ENCODE measurements around the gene FLOT2. TPM values are rescaled to one million over a fixed set of nuclear protein-coding genes. Genes with fewer than 3 reads are reported as not detected.

FLOT2 gene
- polyA plus RNA-seq, 2 of the 4 experiments (the other 2 are of a cell fraction) = 66.4 to 78.6 TPM

DNA sequence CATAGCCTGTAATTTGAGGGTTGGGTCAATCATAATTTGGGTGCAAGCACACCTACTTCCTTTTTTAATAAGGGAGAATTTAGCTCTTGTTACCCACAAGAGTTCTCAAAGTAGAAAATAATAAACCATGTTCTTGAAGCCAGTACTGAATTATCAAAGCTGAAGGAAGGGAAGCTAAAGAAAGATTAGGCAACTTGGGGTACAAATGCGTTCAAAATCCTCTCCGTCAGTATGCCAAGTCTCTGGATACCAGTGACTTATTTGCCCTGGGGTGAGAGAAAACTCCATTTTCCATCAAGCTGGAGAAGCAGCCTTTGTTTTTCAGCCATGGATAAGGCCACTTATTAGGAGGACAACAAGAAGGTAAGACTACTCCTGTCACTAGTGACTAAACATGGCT lies 28.8 kb upstream of the FLOT2 start (continued):
- TF ChIP-seq, protein P1, sequence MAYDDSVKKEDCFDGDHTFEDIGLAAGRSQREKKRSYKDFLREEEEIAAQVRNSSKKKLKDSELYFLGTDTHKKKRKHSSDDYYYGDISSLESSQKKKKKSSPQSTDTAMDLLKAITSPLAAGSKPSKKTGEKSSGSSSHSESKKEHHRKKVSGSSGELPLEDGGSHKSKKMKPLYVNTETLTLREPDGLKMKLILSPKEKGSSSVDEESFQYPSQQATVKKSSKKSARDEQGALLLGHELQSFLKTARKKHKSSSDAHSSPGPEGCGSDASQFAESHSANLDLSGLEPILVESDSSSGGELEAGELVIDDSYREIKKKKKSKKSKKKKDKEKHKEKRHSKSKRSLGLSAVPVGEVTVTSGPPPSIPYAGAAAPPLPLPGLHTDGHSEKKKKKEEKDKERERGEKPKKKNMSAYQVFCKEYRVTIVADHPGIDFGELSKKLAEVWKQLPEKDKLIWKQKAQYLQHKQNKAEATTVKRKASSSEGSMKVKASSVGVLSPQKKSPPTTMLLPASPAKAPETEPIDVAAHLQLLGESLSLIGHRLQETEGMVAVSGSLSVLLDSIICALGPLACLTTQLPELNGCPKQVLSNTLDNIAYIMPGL (CRISPR knock-in tag; IDR thresholded peaks at IDR 0.05; ENCODE audit: borderline replicate concordance) = no peak
- TF ChIP-seq SMC3 (IDR thresholded peaks at IDR 0.05) (no peak), CHD4 (IDR thresholded peaks at IDR 0.05; ENCODE audit: borderline replicate concordance) (no peak), EP300 (IDR thresholded peaks at IDR 0.05) (no peak), RNF2 (IDR thresholded peaks at IDR 0.05; ENCODE audit: borderline replicate concordance, low read depth) (no peak), NFE2L2 (conservative IDR thresholded peaks at IDR 0.05; ENCODE audit: low read length) (no peak), TFCP2L1 (CRISPR knock-in tag; IDR thresholded peaks at IDR 0.05) (no peak), RARB (CRISPR knock-in tag; IDR thresholded peaks at IDR 0.05) (no peak), ZC3H11A (IDR thresholded peaks at IDR 0.05) (no peak)

DNA sequence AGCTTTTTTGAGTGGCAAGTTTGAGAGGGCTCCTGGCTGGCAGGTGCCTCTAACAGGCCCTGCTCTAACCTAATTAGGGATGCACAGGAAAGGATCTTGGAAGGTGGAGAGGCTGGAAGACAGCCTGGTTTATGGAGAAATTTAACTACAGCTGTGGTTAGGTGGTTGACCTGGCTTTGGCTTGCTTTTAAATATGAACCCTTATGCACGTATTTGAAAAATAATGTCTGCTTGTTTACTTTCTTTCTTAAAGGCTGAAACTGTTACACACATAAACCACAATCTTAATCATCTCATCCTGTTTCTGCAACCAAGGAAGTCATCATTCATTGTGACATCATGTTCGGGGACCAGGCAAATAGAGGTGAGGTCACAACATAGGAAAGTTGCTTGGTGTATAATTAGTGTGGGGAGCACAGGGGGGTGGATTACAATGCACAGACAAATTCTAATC lies 28.4 kb upstream of the FLOT2 start:
- 0 out of 3 replicates have a peak, but pooled peaks cover 4% of the 10 kb centered on the region for H3K4me1 ChIP-seq
- ChIA-PET CTCF (interaction anchor here (0.5 to 38.2 kb wide), 8 partner anchors 8 to 251 kb away, joined by 3 to 685 read pairs (median 6); partner anchors contain the start of genes DHRS13 and FLOT2), POLR2A (no interaction called here)
- DNase-seq (ENCODE audit: low read depth in 1 of 2, low spot score in 1 of 2) (no peak), FAIRE-seq (no peak), ATAC-seq (no peak)
- no peak overlapping the region for H3K4me2 ChIP-seq
- H3K9me3 ChIP-seq = 0 out of 3 replicates have a peak, but pooled peaks cover 3% of the 10 kb centered on the region
- WGBS (ENCODE audit: missing lambda C conversion rate) = 40% methylated on average over 2 of the region's 2 CpGs
- H3K27ac ChIP-seq = no peak overlapping the region
- TF ChIP-seq, protein P2, sequence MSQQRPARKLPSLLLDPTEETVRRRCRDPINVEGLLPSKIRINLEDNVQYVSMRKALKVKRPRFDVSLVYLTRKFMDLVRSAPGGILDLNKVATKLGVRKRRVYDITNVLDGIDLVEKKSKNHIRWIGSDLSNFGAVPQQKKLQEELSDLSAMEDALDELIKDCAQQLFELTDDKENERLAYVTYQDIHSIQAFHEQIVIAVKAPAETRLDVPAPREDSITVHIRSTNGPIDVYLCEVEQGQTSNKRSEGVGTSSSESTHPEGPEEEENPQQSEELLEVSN (IDR thresholded peaks at IDR 0.05; ENCODE audit: borderline replicate concordance, low read depth) = no peak
- TF ChIP-seq, protein P3, sequence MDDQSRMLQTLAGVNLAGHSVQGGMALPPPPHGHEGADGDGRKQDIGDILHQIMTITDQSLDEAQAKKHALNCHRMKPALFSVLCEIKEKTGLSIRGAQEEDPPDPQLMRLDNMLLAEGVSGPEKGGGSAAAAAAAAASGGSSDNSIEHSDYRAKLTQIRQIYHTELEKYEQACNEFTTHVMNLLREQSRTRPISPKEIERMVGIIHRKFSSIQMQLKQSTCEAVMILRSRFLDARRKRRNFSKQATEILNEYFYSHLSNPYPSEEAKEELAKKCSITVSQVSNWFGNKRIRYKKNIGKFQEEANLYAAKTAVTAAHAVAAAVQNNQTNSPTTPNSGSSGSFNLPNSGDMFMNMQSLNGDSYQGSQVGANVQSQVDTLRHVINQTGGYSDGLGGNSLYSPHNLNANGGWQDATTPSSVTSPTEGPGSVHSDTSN (IDR thresholded peaks at IDR 0.05) = no peak
- no peak for TF ChIP-seq NFE2L2 (conservative IDR thresholded peaks at IDR 0.05; ENCODE audit: low read length)
- TF ChIP-seq HOXB5 (CRISPR knock-in tag; IDR thresholded peaks at IDR 0.05) = no peak
- no peak for TF ChIP-seq HOXA7 (CRISPR knock-in tag; IDR thresholded peaks at IDR 0.05)
- TF ChIP-seq, protein P4, sequence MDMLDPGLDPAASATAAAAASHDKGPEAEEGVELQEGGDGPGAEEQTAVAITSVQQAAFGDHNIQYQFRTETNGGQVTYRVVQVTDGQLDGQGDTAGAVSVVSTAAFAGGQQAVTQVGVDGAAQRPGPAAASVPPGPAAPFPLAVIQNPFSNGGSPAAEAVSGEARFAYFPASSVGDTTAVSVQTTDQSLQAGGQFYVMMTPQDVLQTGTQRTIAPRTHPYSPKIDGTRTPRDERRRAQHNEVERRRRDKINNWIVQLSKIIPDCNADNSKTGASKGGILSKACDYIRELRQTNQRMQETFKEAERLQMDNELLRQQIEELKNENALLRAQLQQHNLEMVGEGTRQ (IDR thresholded peaks at IDR 0.05) = no peak
- no peak for TF ChIP-seq EHMT2 (IDR thresholded peaks at IDR 0.05; ENCODE audit: low read depth)
- no peak for TF ChIP-seq HDAC2 (IDR thresholded peaks at IDR 0.05)
- no peak for TF ChIP-seq JUN (IDR thresholded peaks at IDR 0.05)
- TF ChIP-seq HEYL (CRISPR knock-in tag; IDR thresholded peaks at IDR 0.05) = no peak
- TF ChIP-seq, protein P5, sequence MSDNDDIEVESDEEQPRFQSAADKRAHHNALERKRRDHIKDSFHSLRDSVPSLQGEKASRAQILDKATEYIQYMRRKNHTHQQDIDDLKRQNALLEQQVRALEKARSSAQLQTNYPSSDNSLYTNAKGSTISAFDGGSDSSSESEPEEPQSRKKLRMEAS (IDR thresholded peaks at IDR 0.05) = no peak
- TF ChIP-seq POLR2AphosphoS2 (conservative IDR thresholded peaks at IDR 0.05; ENCODE audit: low read length) = no peak
- no peak overlapping the region for H3K4me3 ChIP-seq

DNA sequence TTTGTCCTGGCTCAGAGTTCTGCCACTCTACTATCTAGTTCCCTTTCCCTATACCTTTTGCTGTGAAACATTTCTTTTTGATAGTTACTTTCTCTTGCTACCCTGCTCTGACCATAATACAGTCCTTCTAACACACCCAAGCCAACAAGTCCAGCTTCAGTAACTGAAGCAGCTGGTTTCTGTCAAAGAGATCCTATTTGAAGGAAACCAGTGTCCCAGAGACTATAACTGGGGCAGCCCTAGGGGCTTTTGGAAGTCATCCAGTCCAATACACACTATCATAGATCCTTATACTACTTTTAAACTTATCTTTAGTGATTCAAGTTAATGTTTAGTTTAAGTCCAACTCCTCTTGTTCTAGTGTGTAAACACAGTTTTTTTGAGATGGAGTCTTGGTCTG lies 22.7 kb upstream of the FLOT2 start:
- DNase-seq (ENCODE audit: low read depth in 1 of 2, low spot score in 1 of 2) (no peak), ATAC-seq (no peak), FAIRE-seq (no peak)
- TF ChIP-seq KDM1A (IDR thresholded peaks at IDR 0.05; ENCODE audit: low read depth) (no peak), KDM5A (IDR thresholded peaks at IDR 0.05) (no peak), MAZ (IDR thresholded peaks at IDR 0.05; ENCODE audit: borderline replicate concordance, low read depth, low read length) (no peak), SMC3 (IDR thresholded peaks at IDR 0.05) (no peak), SREBF2 (IDR thresholded peaks at IDR 0.05) (no peak), HDAC2 (IDR thresholded peaks at IDR 0.05) (no peak), BHLHE40 (IDR thresholded peaks at IDR 0.05; ENCODE audit: low read depth, low read length) (no peak)
- TF ChIP-seq, protein P4 (IDR thresholded peaks at IDR 0.05) = no peak
- TF ChIP-seq, protein P6, sequence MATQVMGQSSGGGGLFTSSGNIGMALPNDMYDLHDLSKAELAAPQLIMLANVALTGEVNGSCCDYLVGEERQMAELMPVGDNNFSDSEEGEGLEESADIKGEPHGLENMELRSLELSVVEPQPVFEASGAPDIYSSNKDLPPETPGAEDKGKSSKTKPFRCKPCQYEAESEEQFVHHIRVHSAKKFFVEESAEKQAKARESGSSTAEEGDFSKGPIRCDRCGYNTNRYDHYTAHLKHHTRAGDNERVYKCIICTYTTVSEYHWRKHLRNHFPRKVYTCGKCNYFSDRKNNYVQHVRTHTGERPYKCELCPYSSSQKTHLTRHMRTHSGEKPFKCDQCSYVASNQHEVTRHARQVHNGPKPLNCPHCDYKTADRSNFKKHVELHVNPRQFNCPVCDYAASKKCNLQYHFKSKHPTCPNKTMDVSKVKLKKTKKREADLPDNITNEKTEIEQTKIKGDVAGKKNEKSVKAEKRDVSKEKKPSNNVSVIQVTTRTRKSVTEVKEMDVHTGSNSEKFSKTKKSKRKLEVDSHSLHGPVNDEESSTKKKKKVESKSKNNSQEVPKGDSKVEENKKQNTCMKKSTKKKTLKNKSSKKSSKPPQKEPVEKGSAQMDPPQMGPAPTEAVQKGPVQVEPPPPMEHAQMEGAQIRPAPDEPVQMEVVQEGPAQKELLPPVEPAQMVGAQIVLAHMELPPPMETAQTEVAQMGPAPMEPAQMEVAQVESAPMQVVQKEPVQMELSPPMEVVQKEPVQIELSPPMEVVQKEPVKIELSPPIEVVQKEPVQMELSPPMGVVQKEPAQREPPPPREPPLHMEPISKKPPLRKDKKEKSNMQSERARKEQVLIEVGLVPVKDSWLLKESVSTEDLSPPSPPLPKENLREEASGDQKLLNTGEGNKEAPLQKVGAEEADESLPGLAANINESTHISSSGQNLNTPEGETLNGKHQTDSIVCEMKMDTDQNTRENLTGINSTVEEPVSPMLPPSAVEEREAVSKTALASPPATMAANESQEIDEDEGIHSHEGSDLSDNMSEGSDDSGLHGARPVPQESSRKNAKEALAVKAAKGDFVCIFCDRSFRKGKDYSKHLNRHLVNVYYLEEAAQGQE (IDR thresholded peaks at IDR 0.05) = no peak
- POLR2A ChIA-PET = no interaction called here
- CTCF ChIA-PET = interaction anchor here (0.6 to 38.2 kb wide), 5 partner anchors 5 to 221 kb away, joined by 3 to 685 read pairs (median 493); partner anchors contain the start of genes DHRS13 and FLOT2
- Histone ChIP-seq H3K9me3 (no peaks in the 10 kb centered on the region), H3K4me2 (no peak overlapping the region), H3K27ac (no peak overlapping the region), H3K4me3 (no peak overlapping the region), H3K4me1 (no peaks in the 10 kb centered on the region)

Data from A549 (cell line).